HG03521 (cell line): ENCODE data around the gene FLT3.

Experiments used
- ATAC-seq: cut with Tn5 transposase; IDR thresholded peaks from one replicate; pipeline ENCODE4 v1.9.1; 2021; ENCODE audit warnings: mild to moderate bottlenecking, moderate library complexity; ENCODE audit not compliant: unreplicated experiment

FLT3 gene

DNA sequence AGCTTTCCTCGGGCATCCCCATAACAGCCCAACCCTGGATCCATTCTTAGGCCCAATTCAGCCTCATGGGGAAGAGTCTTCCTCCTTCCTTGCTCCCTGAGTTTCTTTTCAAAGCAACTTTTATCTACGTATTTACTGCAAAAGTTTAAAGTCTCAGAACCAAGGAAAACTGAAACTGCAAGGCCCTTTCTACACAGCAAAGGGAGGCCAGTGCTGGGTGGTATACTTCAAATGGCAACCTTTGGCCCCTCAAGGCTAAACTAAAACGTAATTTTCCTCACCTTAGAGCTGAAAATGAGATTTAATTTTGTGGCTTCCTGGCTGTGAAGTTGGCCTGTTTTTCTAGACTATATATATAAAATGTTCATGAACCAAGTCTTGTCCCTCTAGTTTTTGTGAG is 136.9 kb downstream of the FLT3 start:
- ATAC-seq, result no peak

GRCh38 chr13:27962982-27963381 is 137.4 kb downstream of the FLT3 start:
- ATAC-seq, result no peak

DNA sequence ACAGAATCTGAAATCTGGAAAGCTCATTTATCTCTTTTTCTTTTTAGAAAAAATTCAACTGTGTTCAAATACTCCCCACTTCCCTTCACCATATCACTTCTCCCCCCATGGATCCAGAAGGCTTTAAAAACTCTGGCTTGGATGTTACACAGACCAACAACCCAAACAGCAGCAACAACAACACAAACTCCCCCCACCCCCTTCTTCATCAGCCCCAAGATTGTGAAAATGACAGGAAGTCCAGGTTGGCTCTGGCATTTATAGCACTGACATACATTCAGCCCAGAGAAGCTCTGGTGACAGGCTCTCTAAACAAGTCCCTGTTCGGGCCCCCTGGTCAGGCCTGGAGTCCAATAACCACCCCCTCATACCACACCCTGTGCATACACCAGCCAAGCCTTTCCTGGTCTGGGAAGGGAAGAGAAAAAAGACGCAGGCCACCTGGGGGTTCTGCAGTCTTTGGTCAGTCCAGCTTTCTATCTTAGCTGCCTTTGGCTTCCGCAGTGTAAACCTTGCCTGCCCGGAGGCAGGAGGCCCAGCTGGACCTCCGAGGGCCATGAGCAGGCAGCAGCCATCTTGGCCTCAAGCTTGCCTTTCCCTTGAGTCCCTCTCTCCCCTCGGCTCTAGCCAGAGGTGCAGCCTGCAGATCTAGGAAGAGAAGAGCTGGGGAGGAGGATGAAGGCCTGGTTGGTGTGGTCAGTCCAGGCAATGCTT is 138.1 kb downstream of the FLT3 start:
- ATAC-seq, result no peak

DNA sequence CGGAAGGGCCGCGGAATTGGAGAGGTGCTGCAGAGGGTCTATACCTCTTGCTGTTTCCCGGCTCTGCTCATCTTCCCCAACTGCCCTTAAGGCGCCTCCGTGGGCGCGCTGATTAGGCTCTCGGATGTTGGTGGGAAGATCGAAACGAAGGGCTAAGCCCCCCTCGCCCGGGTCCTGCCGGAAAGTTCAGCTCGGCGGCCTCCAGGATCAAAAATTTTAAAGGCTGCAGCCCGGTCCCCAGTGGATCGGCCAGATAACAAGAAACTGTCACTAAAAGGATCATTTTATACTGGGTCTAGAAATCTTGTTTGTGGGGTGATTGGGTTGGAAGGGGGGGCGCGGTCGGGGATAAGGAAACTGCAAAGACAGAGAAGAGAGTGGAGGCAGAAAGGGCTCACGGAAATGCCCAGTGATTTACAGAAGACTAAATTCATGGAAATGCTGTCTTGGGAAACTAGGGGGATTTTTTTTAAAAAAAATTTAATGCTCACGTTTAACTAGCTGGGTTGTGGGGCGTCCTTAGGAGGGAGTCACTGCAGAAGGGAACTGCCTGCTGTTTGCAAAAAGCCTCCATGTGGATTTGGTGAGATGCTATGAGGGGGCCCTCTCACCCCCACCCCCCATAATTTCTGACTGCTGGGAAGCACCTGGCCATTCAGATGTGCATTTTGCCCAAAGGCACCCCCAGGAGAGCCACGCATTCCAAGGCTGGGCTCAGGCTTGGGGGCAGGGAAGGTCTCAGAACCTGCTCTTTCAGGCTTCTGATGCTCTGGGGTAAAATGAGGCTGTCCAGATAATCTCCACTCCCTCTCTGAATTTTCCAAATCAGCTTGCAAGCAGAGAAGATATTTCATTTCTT is 138.9 kb downstream of the FLT3 start:
- no peak for ATAC-seq

DNA sequence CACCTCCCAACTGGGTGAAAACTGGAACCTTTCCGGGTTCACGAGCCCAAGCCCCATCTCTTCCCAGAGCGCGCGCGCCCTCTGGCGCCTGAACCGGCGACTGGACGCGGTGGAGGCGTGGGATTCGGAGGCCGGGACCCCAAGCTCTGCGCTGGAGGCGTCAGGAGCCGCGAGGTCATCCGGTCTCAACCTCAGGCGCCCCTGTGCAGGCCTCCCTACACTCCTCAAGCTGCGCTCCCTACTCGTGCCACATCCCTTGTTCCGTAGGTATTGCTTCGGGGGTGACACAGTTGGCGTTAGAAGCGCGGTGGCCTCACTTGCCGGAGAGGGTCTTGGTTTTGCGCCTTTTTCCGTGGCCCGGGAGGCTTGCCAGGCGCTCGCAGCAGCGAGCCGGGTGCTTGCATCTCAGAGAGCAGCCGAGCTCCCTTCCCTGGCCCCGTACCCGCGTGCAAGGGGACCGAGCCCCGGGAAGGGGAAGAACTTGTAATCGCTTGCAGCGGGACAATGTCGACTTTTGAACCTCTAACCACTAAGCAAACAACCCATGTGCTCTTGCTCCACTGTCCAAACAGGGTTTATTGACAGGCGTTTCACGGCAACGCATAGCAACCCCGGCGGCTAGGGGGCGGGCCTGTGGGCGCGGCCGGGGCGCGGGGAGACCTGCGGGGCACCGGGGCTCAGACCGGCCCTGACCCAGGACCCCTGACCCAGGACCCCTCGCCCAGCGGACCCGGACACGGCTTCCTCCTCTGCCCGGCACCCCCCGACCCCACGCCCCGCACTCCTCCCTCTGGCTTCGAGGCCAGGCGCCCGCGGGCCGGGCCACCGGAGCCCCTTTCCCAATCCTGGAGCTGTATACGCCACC is 139.8 kb downstream of the FLT3 start:
- peak; percentile 58 for ATAC-seq

GRCh38 chr13:27959976-27960361 is 140.4 kb downstream of the FLT3 start:
- no peak for ATAC-seq

DNA sequence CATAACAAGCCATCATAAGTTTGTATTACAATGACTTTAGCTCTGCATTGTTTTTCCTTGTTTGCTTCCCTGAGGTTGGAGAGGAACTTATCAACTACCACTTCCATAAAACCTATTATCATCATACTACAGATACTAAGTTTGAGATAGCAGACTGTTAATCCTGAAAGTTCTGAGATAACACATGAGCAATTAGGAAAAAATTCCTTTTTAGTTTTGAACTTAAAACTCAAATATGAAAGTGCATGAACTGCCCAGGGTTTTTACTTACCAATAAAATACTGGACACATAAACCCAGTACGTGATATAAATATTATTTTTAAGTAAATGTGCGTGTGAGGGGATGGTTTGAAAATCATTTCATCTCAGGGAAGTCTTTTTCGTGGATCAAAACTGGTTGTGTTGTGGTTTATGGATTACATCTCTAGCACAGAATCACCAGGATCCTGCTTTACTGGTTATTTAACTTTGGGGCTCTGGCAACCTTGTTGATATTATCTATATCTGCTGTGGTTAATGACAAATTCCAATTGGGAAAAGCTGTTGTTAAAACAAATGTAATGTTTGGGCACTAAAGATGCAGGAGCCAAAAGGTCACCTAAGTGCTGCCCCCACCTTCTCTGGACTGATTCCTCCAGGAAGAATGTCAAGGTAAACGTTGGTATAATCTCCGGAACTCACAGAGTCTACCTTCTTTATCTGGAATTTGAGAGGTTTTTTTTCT is 143.6 kb downstream of the FLT3 start:
- ATAC-seq, result no peak

GRCh38 chr13:27955014-27955591 is 145.3 kb downstream of the FLT3 start:
- ATAC-seq, result no peak

DNA sequence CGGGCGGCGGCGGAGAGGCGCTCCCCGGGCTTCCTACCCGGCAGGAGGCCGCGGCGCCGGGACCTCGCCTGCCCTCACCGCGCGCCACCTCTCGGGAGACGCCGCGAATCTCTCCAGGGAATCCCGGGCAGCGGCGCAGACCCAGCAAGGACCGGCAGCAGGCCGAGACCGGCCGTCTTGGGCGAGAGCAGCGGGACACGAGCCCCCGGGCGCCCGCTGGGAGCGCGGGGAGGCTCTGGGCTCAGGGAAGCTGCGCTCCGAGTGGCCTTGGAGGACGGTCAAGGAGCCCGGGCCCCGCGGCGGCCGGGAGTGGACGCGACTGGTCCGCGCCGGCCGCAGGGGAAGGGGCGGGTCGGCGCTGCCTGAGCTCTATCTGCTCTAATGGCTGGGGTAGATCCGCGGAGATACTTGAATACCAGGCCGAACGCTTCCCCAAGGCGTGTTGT is 145.9 kb downstream of the FLT3 start:
- no peak for ATAC-seq

GRCh38 chr13:27953676-27954405 is 146.5 kb downstream of the FLT3 start:
- peak; percentile 81 for ATAC-seq
